Measurements from ENCODE around the gene BIRC7. TPM values are rescaled to one million over a fixed set of nuclear protein-coding genes. Genes with fewer than 3 reads are reported as not detected.
"Not testable (repeated sequence)": the region's sequence is repeated elsewhere in the genome, so short reads cannot be mapped to it uniquely, and the experiment has no call there.

BIRC7 gene
- total RNA-seq, 1 donor from 2014 or later: not detected

DNA sequence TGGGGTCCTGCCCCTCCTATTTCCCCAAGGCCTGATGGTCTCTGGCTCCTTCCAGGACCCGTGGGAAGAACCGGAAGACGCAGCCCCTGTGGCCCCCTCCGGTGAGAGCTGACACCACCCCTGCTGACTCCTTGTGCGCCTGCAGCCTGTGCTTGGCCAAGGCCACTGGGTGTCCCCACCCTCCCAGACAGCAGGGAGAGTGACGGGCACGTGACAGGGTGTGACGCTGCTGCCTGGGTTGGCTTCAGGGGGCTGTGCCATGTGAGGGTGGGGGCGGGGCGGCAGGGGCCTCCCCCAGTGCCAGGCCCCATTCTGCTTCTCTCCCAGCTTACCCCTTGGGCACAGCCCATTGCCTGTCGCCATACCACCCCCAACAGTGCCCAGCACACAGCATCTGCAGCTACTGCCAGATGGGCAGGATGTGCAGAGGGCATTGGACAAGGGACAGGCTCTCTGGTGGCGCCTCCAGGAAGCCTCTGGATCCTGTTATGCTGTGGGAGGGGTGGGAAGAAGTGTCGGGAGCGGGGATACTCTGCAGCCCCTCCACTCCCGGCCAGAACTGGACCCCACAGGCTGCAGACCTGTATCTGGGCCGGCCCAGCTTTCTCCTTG, 2.9 kb downstream of the BIRC7 start:
- DNase-seq (ENCODE audit: missing footprints) (no peak), ATAC-seq (no peak)
- intact Hi-C loops (cut with DNase I): no loop called here

DNA sequence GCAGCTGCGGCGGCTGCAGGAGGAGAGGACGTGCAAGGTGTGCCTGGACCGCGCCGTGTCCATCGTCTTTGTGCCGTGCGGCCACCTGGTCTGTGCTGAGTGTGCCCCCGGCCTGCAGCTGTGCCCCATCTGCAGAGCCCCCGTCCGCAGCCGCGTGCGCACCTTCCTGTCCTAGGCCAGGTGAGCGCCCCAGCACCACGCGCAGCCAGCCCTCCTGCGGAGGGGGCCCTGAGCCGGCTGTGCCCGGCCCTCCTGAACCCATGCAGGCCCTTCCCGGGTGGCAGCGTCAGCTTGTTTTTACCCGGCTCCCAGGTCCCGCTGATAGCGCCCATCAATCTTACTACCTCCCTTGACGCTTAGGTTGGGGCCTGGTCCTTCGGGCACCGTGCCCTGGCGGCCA, 3.7 kb downstream of the BIRC7 start:
- intact Hi-C loops (cut with DNase I): no loop called here
- ATAC-seq (no peak), DNase-seq (ENCODE audit: missing footprints) (no peak)

DNA sequence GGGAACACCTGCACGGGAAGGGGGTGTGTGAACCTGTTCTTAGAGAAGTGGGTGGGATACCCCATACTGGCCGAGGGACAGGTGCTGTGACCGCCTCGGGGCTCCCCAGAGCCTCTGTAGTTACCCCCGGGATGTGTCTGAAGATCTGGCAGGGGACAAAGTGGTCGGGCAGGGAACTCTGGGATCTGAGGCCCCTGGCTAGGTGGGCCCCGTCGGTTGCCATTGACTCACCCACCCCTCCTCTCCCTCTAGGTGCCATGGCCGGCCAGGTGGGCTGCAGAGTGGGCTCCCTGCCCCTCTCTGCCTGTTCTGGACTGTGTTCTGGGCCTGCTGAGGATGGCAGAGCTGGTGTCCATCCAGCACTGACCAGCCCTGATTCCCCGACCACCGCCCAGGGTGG, 4.3 kb downstream of the BIRC7 start:
- intact Hi-C loops (cut with DNase I): no loop called here
- no peak for DNase-seq (ENCODE audit: missing footprints)
- no peak for ATAC-seq

GRCh38 chr20:63241272-63241671, 5.6 kb downstream of the BIRC7 start:
- no peak for ATAC-seq
- intact Hi-C loops (cut with DNase I): no loop called here
- DNase-seq (ENCODE audit: missing footprints): no peak

DNA sequence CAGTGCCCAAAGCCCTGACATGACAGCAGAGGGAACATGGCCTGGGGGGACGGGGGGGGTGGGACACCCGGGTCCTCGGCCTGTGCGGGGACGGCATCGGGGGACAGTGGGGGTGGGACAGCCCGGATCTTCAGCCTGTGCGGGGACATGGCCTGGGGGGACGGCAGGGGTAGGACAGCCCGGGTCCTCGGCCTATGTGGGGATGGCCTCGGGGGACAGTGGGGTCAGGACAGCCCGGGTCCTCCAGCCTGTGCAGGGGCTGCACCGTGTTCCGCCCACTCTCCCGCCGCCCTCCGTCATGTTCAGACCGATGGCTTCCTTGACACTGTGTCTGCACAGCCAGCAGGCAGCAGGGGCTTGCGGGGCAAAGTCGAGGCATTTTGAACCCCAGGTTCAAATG, 7.0 kb downstream of the BIRC7 start:
- intact Hi-C loops (cut with DNase I): no loop called here
- ATAC-seq (no peak), DNase-seq (ENCODE audit: missing footprints) (no peak)

DNA sequence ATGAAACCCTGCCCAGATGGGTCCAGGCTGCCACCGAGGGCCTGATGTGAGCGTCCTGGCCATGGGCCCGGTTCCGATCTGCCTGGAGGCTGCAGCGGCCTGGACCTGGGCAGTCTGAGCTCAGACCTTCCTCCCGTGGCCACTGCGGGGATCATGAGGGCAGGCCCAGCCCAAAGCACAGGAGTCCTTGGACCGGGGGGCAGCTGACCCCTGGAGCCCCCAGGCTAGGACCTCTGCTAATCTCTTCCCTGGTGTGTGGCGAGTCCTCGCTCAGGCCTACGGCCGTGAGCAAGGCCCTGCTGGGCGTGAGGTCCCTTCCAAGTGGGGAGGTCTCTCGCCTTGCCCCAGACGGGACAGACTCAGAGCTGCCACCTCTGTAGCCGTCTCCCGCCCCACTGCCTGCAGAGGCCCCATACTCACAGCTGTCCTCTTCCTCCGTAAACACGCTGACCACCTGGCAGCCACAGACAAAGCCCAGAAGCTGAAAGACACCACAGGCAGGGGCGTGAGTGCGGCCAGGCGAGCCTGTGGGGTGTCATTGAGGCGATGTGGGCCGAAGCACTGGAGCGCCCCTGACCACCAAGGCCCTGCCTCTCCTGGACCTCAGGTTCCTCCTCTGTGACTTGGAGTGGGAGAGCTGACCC, 8.0 kb downstream of the BIRC7 start:
- ATAC-seq (no peak), DNase-seq (ENCODE audit: missing footprints) (no peak)
- intact Hi-C loops (cut with DNase I): no loop called here

GRCh38 chr20:63244468-63244867, 8.8 kb downstream of the BIRC7 start:
- DNase-seq (ENCODE audit: missing footprints): no peak
- intact Hi-C loops (cut with DNase I): no loop called here
- no peak for ATAC-seq

- ATAC-seq: no peak
- no peak for DNase-seq (ENCODE audit: missing footprints)
- intact Hi-C loops (cut with DNase I): no loop called here
Measured at GRCh38 chr20:63246490-63247288, 11.0 kb downstream of the BIRC7 start.

DNA sequence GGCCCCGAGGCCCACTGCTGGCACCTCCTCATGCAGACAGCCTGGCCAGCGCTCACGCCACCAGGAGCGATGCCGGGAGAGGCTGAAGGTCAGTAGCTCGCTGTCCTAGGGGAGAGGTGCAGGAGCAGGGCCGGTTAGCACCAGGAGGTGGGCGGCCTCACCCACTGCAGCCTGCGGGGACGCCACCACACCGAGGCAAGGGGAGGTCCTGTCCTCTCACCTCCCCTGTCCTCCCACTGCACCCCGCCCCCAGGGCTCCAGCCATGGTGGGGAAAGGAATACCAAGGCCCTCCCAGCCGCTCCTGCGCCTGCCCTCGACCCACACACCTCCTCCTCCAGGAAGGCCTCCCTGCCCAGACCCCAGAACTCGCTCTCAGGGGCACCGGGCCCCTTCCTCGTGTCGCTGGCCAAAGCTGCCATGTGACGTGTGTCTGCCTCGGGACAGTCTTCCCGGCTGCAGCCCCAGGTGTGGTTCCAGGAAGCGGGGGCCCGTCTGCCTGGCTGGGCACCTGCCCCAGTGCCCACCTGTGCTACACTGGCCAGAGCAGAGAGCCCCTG, 12.0 kb downstream of the BIRC7 start:
- ATAC-seq: no peak
- intact Hi-C loops (cut with DNase I): no loop called here
- DNase-seq (ENCODE audit: missing footprints): no peak

DNA sequence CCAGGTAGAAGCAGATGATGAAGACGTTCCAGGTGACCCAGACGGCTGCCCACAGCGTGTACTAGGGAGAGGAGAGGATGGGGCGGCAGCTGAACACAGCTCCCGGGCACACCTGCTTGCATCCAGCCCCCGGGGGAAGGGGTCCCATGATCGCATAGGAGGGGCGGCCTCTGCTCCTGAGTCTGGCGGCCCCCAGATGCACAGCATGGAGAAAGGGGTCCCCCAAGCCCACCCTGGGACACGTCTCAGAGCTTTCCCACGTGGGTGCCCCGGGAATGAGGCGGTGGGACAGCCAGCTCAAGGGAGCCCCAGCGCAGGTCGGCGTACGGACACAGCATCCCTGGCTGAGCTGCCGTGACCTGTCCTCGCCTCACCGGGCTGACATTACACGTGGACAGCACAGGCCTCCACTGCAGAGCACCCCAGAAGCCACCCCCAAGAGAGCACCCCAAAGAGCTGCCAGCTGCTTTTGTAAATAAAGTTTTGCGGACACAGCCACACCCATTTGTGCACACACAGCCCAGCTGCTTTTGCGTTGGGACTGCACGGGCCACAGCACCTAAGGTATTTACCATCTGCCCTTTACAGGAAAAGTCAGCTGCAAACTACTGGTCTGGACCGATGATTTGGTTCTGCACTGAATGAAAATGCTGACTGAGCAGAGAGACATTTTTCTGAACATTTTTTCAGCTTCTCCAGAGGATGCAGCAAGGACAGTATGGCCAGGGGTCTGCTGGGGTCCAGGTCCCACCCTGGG, 13.3 kb downstream of the BIRC7 start:
- DNase-seq (ENCODE audit: missing footprints) (no peak), ATAC-seq (no peak)

GRCh38 chr20:63249891-63250290, 14.2 kb downstream of the BIRC7 start:
- no peak for ATAC-seq
- intact Hi-C loops (cut with DNase I): no loop called here
- DNase-seq (ENCODE audit: missing footprints): no peak

More for the DNA sequence above, 13.3 kb downstream of the BIRC7 start:
- intact Hi-C loops (cut with DNase I): no loop called here

DNA sequence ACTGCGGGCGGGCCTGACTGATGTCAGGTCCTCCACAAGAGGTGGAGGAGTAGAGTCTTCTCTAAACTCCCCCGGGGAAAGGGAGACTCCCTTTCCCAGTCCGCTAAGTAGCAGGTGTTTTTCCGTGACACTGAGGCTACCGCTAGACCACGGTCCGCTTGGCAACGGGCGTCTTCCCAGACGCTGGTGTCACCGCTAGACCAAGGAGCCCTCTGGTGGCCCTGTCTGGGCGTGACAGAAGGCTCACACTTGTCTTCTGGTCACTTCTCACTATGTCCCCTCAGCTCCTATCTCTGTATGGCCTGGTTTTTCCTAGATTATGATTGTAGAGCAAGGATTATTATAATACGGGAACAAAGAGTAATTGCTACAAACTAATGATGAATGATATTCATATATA, 15.6 kb downstream of the BIRC7 start:
- DNase-seq (ENCODE audit: missing footprints); intact Hi-C loops (cut with DNase I); ATAC-seq: not testable (repeated sequence)

DNA sequence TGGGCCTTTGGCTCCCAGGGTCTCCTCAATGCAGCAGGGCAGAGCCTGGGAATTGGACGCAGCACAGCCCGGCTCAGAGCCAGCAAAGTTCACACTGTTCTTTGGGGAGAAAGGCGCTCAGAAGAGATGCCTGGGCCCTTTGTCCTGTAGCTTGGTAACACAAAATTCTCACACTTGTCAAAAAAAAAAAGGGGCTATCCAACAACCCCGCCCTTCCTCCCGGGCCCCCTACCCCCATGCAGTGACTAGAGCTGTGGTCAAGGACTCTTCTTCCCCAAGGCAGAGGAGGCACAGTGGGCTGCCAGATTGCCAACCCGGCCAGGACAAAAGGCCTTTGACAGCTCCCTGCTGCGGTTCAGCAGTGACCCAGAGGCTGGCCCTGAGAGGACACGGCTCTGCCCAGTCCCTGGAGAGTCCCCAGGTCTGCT, 16.6 kb downstream of the BIRC7 start:
- no peak for ATAC-seq
- intact Hi-C loops (cut with DNase I): no loop called here
- no peak for DNase-seq (ENCODE audit: missing footprints)

DNA sequence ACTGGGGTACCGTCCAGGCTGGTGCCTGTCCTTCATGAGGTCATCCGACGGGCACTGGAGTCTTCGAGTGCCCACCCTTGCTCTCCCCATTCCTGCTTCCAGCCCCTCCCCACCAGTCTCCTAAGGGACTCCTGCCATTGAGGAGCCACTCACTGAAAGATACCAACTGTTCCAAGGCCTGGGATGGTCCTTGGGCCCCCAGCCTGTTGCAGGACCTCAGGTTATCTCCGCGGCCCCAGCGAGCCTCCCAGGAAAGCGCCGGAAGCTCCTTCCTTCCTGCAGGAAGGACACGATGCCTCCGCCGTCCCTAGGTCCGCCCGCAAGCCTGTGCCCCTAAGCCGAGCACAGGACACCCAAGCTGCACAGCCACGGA, 17.3 kb downstream of the BIRC7 start:
- no peak for DNase-seq (ENCODE audit: missing footprints)
- ATAC-seq: no peak
- intact Hi-C loops (cut with DNase I): no loop called here

DNA sequence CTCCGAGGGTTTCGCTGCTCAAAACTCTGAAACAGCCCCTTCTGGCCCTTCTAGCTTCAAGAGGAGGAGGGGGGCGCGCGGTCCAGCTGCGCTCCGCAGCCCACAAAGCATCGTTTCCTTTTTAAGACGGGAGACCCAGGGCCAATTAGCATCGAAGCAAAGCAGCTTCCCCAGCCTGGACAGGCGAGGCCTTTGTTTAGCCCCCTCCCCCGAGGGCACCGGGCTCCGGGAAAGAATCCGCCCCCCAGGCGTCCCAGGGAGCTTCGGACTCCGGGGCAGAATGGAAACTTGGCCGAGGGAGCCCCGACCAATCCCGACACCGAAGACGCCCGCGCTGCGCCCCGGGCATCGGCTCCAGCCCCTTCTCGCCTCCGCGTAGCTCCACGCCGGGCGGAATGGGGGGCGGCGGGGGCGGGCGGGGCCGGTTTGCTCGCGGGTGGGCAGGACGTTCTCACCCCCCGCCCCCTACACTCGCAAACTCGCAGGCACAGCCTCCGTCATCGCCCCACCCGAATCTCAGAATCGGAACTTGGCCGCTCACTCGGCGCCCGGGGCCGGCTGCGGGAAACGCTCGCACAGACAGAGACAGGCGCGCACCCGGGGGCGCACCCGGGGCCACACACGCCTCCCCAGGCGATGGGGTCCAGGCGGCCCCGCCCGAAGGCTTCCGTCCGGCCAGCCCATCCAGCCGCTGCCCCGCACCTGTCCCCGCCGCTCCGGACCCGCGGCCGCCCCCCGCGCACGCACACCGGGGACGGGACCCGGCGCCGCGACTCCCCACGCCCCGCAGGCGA, 17.9 kb downstream of the BIRC7 start:
- DNase-seq (ENCODE audit: missing footprints) (no peak), ATAC-seq (no peak)
- intact Hi-C loops (cut with DNase I): no loop called here

- intact Hi-C loops (cut with DNase I): no loop called here
- ATAC-seq (no peak), DNase-seq (ENCODE audit: missing footprints) (no peak)
Measured at GRCh38 chr20:63254232-63254605, 18.5 kb downstream of the BIRC7 start, which contains the start of gene NKAIN4. Gene NKAIN4 (minus strand): TSS chr20:63254463. CDS start chr20:63254450, 13 bp downstream.

DNA sequence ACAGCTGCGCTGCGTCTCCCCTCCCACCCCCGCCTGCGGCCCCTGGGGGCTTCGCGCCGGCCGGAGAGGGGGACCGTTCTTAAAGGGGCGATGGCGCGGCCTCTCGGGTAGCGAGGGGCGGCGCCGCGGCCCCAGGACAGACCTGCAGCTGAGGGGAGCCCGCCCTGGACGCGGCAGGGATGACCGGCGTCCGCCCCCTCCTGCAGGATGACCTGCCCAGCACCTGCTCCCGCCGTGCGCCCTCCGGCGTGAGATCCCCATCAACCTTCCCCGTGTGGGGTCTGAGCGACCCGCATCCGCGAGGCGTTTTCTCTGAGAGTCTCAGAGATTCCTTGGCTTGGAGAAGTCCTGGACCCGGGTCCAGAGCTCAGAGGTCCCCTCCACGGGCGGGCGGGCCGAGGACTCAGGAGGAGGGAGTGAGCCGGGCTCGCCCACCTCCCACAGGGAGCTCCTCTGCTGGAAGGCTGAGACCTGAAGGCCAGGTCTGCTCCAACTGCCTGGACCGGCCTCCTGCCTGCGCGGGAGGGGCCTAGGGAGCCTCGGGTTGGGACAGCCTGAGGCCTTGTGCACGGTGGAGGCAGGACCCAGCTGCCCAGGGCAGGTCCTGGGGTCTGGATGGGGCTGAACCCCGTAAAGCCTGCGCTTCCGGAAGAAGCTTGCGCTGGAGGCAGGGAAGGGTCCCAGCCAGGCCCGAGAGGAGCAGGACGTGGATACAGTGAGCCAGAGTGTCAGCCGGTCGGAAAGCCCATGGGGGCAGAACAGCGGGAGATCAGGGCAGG, 19.1 kb downstream of the BIRC7 start:
- intact Hi-C loops (cut with DNase I): no loop called here
- no peak for ATAC-seq
- DNase-seq (ENCODE audit: missing footprints): no peak

Data from Right ventricle myocardium inferior (tissue), 1 donor.